ENCODE results near the gene FOXL1.
A peak's percentile ranks its signal among the peaks of the same experiment; 100 is the strongest.

Gene FOXL1

GRCh38 chr16:86549076-86549892 is 29.1 kb upstream of the FOXL1 start:
- DNase-seq (ENCODE audit: low spot score): no peak

DNA sequence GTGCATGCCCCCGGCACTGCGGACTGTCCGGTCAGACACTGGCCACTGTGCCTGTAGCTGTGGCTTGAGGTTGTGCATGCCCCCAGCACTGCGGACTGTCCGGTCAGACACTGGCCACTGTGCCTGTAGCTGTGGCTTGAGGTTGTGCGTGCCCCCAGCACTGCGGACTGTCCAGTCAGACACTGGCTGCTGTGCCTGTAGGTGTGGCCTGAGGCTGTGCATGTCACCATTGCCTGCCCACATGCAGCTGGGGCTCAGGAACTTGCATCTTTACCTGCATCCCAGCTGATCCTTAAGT is 28.5 kb upstream of the FOXL1 start:
- no peak for DNase-seq (ENCODE audit: low spot score)

- DNase-seq (ENCODE audit: low spot score): no peak
These were observed 28.1 kb upstream of the FOXL1 start for GRCh38 chr16:86550281-86550680.

GRCh38 chr16:86553356-86553755 is 25.0 kb upstream of the FOXL1 start:
- DNase-seq (ENCODE audit: low spot score): no peak

DNA sequence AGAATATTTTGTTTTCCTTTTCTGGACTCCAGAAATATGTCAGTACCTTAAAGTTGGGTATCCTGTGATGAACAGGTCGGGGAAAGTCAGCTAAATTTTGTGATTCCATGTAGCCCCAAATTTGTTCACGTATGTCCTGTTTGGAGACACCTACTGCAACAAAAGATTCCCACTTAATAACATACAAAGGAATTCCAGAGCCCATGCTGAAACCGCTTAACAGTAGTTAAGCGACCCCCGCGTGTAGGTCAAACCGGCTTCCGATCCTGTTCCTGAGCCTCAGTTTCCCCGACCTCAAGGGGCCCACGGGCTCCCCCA is 23.8 kb upstream of the FOXL1 start:
- peak; percentile 7 for DNase-seq (ENCODE audit: low spot score)

- peak; percentile 92 for DNase-seq (ENCODE audit: low spot score)
These were observed 23.2 kb upstream of the FOXL1 start, which contains the start of gene MTHFSD for GRCh38 chr16:86554917-86555703. MTHFSD (minus strand) TSS chr16:86555235; CDS start chr16:86555184, 51 bp downstream.

- DNase-seq (ENCODE audit: low spot score): no peak
These were observed 22.7 kb upstream of the FOXL1 start for GRCh38 chr16:86555704-86556075.

GRCh38 chr16:86556576-86556975 is 21.8 kb upstream of the FOXL1 start:
- no peak for DNase-seq (ENCODE audit: low spot score)

GRCh38 chr16:86557587-86557986 is 20.8 kb upstream of the FOXL1 start:
- DNase-seq (ENCODE audit: low spot score): no peak

- no peak for DNase-seq (ENCODE audit: low spot score)
These were observed 19.8 kb upstream of the FOXL1 start for GRCh38 chr16:86558355-86559193.

- no peak for DNase-seq (ENCODE audit: low spot score)
These were observed 18.5 kb upstream of the FOXL1 start for GRCh38 chr16:86559802-86560305.

DNA sequence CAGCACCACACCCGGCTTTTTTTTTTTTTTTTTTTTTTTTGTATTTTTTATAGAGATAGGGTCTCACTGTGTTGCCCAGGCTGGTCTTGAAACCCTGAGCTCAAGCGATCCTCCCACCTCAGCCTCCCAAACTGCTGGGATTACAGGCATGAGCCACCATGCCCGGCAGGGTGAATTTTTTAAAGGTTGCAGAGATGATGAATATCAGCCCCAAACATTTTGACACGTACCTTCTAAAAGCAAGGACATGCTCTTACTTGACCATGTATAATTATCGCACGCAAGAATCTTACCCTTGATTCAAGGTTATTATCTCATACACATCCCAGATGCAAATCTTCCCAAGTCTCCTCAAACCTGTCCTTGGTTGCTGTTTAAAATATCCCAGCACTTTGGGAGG is 16.0 kb upstream of the FOXL1 start:
- no peak for DNase-seq (ENCODE audit: low spot score)

GRCh38 chr16:86563469-86564345 is 14.6 kb upstream of the FOXL1 start:
- DNase-seq (ENCODE audit: low spot score): peak; percentile 81

DNA sequence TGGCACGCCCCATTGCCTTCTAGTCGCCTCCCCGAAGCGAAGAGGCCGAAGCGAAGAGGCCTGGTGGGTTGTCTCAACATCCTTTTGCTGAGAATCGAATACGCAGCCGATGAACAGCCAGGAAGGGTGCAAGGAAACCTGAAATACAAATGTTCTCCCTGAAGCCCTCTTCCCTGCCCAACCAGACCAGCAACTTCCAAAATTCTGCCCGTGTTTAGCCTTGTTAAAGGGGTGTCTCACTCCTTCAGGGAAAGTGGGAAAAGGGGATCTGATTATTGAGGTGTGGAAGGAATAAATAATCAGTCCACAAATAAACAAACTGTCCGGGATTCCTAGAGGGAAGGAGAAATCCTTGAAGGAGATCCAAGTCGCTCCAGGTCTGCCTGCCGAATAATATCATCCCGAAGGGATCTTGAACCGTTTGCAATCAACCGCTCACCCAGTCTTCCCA is 13.1 kb upstream of the FOXL1 start:
- no peak for DNase-seq (ENCODE audit: low spot score)

GRCh38 chr16:86565644-86566511 is 12.5 kb upstream of the FOXL1 start:
- no peak for DNase-seq (ENCODE audit: low spot score)

DNA sequence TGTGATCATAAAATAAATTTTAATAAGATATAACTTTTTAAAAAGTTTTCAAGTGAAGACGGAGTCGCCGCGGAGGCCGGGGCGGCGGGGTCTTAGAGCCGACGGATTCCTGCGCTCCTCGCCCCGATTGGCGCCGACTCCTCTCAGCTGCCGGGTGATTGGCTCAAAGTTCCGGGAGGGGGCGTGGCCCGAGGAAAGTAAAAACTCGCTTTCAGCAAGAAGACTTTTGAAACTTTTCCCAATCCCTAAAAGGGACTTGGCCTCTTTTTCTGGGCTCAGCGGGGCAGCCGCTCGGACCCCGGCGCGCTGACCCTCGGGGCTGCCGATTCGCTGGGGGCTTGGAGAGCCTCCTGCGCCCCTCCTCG is 11.8 kb upstream of the FOXL1 start, which contains the start of gene FOXC2:
TSS of gene FOXC2 (plus strand) at position 229 of the 365 bp plus-strand sequence. CDS start 507 bp downstream, outside the sequence.
- peak; percentile 9 for DNase-seq (ENCODE audit: low spot score)

DNA sequence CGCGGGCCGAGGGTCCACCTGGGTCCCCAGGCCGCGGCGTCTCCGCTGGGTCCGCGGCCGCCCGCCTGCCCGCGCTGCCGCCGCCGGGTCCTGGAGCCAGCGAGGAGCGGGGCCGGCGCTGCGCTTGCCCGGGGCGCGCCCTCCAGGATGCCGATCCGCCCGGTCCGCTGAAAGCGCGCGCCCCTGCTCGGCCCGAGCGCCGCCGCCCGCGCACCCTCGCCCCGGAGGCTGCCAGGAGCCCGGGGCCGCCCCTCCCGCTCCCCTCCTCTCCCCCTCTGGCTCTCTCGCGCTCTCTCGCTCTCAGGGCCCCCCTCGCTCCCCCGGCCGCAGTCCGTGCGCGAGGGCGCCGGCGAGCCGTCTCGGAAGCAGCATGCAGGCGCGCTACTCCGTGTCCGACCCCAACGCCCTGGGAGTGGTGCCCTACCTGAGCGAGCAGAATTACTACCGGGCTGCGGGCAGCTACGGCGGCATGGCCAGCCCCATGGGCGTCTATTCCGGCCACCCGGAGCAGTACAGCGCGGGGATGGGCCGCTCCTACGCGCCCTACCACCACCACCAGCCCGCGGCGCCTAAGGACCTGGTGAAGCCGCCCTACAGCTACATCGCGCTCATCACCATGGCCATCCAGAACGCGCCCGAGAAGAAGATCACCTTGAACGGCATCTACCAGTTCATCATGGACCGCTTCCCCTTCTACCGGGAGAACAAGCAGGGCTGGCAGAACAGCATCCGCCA is 11.2 kb upstream of the FOXL1 start:
- DNase-seq (ENCODE audit: low spot score): no peak

DNA sequence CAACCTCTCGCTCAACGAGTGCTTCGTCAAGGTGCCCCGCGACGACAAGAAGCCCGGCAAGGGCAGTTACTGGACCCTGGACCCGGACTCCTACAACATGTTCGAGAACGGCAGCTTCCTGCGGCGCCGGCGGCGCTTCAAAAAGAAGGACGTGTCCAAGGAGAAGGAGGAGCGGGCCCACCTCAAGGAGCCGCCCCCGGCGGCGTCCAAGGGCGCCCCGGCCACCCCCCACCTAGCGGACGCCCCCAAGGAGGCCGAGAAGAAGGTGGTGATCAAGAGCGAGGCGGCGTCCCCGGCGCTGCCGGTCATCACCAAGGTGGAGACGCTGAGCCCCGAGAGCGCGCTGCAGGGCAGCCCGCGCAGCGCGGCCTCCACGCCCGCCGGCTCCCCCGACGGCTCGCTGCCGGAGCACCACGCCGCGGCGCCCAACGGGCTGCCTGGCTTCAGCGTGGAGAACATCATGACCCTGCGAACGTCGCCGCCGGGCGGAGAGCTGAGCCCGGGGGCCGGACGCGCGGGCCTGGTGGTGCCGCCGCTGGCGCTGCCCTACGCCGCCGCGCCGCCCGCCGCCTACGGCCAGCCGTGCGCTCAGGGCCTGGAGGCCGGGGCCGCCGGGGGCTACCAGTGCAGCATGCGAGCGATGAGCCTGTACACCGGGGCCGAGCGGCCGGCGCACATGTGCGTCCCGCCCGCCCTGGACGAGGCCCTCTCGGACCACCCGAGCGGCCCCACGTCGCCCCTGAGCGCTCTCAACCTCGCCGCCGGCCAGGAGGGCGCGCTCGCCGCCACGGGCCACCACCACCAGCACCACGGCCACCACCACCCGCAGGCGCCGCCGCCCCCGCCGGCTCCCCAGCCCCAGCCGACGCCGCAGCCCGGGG is 10.4 kb upstream of the FOXL1 start:
- no peak for DNase-seq (ENCODE audit: low spot score)

Data from hematopoietic multipotent progenitor cell treated with erythropoietin and hydrocortisone succinate and interleukin-3 and kit ligand, for 15 days (in vitro differentiated cells).